ENCODE data around the gene WDR55.
"Not testable (repeated sequence)": the region's sequence is repeated elsewhere in the genome, so short reads cannot be mapped to it uniquely, and the experiment has no call there.

The WDR55 gene

GRCh38 chr5:140707812-140708211 is 43.1 kb downstream of the WDR55 start:
- FAIRE-seq, result no peak

GRCh38 chr5:140708787-140709186 is 44.1 kb downstream of the WDR55 start:
- not testable (repeated sequence) for FAIRE-seq; DNase-seq (ENCODE audit: insufficient read length, low spot score)

More at GRCh38 chr5:140707812-140708211, 43.1 kb downstream of the WDR55 start:
- DNase-seq (ENCODE audit: insufficient read length, low spot score), result no peak

DNA sequence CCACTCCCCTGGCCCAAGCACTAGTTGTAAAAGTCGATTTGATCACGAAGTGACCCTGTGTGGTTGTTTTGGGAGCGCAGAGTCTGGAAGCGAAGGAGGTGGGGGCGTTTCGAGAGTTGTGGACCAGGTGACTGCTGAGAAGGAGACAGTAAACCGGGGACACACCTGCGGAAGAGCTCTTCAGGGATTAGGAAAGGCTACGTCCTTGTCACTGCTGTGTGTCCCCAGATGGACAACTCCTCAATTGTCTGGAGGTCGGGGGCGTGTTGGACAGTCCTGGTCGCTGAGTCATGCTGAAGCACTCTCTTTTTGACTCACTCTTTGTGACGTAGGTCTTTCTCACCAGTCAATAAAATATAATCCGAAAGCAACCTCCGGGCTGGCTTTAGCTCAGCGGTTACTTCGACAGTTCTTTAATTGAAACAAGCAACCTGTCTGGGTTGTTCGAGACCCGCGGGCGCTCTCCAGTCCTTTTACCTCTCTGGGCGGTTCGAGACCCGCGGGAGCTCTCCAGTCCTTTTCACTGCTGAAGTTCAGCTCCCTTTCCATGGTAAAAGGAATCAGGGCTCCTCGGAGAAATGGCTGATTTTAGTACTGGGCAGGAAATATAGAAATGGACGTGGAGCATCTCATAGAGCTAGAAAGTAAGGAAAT is 46.3 kb downstream of the WDR55 start:
- peak; percentile 56 for DNase-seq (ENCODE audit: insufficient read length, low spot score)
- peak; percentile 98 for FAIRE-seq

DNA sequence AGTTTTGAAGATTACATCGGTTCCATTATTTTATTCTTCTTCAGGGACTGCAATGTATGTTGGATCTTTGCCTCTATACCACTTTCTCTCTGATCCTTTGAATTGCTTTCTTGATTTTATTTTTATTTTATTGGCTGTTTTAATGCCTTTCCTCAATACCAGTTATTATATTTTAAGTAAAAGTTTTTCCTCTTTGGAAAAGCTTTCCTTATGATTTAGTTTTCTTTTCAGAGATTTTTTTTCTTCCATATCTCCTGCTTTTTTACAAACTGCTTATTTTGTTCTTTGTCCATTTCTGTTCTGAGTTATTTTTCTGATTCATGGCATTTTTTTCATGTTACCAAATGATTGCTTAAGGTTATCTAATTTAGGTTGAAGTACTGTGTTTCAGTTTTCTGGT is 47.1 kb downstream of the WDR55 start:
- DNase-seq (ENCODE audit: insufficient read length, low spot score) (no peak), FAIRE-seq (no peak)

DNA sequence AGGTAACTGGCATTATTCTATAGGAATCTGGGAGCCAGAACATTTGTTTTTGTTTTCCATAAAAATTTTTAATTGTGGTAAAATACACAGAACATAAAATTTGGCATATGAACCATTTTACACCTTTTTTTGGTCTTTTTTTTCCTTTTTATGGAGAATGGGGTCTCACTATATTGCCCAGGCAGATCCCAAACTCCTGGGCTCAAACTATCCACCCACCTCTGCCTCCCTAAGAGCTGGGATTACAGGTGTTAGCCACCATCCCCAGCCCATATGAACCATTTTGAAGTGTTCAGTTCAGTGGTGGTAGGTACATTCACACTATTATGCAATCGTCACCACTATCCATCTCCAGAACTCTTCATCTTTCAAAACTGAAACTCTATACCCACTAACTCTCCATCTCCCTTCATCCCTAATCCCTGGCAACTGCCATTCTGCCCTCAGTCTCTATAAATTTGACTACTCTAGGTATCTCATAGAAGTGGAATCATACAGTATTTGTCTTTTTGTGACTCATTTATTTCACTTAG is 48.9 kb downstream of the WDR55 start:
- DNase-seq (ENCODE audit: insufficient read length, low spot score) (no peak), FAIRE-seq (no peak)

DNA sequence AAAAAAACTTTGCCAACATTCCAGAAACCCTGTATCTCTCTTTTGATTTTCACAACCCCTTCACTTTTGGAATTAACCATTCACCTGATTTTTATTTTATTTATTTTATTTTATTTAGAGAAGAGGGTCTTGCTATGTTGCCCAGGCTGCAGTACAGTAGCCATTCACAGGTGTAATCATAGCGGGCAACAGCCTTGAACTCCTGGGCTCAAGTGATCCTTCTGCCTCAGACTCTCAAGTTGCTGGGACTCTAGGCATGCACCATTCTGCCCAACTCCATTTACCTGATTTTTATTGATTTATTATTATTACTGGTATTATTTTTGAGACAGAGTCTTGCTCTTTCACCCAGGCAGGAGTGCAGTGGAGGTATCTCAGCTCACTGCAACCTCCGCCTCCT is 51.5 kb downstream of the WDR55 start:
- DNase-seq (ENCODE audit: insufficient read length, low spot score); FAIRE-seq: not testable (repeated sequence)

DNA sequence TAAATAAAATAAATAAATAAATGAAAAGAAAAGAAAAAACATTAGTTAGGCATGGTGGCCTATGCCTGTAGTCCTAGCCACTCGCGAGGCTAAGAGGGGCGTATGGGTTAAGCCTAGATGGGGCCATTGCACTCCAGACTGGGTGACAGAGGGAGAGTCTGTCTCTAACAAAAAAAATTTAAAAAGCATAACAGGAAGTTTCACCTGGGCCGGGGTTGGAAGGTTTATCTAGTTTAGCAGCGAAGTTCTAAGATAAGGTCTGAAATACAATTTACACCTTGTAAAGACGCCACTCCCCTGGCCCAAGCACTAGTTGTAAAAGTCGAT is 53.5 kb downstream of the WDR55 start:
- no peak for FAIRE-seq
- DNase-seq (ENCODE audit: insufficient read length, low spot score), result no peak

- not testable (repeated sequence) for DNase-seq (ENCODE audit: insufficient read length, low spot score); FAIRE-seq
These were observed 56.0 kb downstream of the WDR55 start for GRCh38 chr5:140720738-140721137.

- not testable (repeated sequence) for DNase-seq (ENCODE audit: insufficient read length, low spot score); FAIRE-seq
These were observed 56.7 kb downstream of the WDR55 start for GRCh38 chr5:140721395-140721794.

All from GM19239 (cell line).